WTC11 (cell line): ENCODE data around the gene AMBRA1.

Experiments used
- ESRRA ChIP-seq: sonication (generic); formaldehyde crosslinking; IDR thresholded peaks from 2 replicates; pipeline ENCODE4 v1.8.1; 2022; ENCODE audit warnings: mild to moderate bottlenecking, missing genetic modification reagents, borderline replicate concordance
- JUN ChIP-seq: sonication (generic); formaldehyde crosslinking; IDR thresholded peaks from 2 replicates; pipeline ENCODE4 v1.8.0; 2023; ENCODE audit warnings: mild to moderate bottlenecking, missing genetic modification reagents
- NR1H2 ChIP-seq: sonication (generic); formaldehyde crosslinking; IDR thresholded peaks from 2 replicates; pipeline ENCODE4 v1.9.0; 2021; ENCODE audit warnings: mild to moderate bottlenecking, moderate library complexity, missing genetic modification reagents
- NR3C1 ChIP-seq: sonication (generic); formaldehyde crosslinking; conservative IDR thresholded peaks from 2 replicates; pipeline ENCODE4 v1.8.1; 2023; ENCODE audit warnings: low read depth, mild to moderate bottlenecking, missing genetic modification reagents
- RELA ChIP-seq: sonication (generic); formaldehyde crosslinking; IDR thresholded peaks from 2 replicates; pipeline ENCODE4 v1.8.1; 2022; ENCODE audit warnings: missing genetic modification reagents, mild to moderate bottlenecking, borderline replicate concordance
- TEAD1 ChIP-seq: sonication (generic); formaldehyde crosslinking; IDR thresholded peaks from 2 replicates; pipeline ENCODE4 v1.8.0; 2022; ENCODE audit warnings: mild to moderate bottlenecking, missing genetic modification reagents
- TEAD4 ChIP-seq: sonication (generic); formaldehyde crosslinking; IDR thresholded peaks from 2 replicates; pipeline ENCODE4 v1.8.0; 2022; ENCODE audit warnings: mild to moderate bottlenecking, missing genetic modification reagents
- ZNF423 ChIP-seq: fragments of 250-450 bp; sonication (Bioruptor Pico); IDR thresholded peaks from 2 replicates; pipeline ENCODE4 v2.1.2; 2022; ENCODE audit warnings: mild to moderate bottlenecking, moderate library complexity
- TF ChIP-seq, protein P1 (sequence below): fragments of 200-600 bp; IDR thresholded peaks from 2 replicates; pipeline ENCODE4 v1.8.0; 2022; ENCODE audit warnings: antibody characterized with exemption
- TF ChIP-seq, protein P2 (sequence below): sonication (generic); formaldehyde crosslinking; conservative IDR thresholded peaks from 2 replicates; pipeline ENCODE4 v1.8.1; 2022; ENCODE audit warnings: mild to moderate bottlenecking, missing genetic modification reagents
- TF ChIP-seq, protein P3 (sequence below): sonication (generic); formaldehyde crosslinking; IDR thresholded peaks from 2 replicates; pipeline ENCODE4 v1.8.0; 2022; ENCODE audit warnings: mild to moderate bottlenecking, missing genetic modification reagents
- TF ChIP-seq, protein P4 (sequence below): sonication (generic); formaldehyde crosslinking; IDR thresholded peaks from 2 replicates; pipeline ENCODE4 v1.8.0; 2023; ENCODE audit warnings: mild to moderate bottlenecking, missing genetic modification reagents

DNA sequence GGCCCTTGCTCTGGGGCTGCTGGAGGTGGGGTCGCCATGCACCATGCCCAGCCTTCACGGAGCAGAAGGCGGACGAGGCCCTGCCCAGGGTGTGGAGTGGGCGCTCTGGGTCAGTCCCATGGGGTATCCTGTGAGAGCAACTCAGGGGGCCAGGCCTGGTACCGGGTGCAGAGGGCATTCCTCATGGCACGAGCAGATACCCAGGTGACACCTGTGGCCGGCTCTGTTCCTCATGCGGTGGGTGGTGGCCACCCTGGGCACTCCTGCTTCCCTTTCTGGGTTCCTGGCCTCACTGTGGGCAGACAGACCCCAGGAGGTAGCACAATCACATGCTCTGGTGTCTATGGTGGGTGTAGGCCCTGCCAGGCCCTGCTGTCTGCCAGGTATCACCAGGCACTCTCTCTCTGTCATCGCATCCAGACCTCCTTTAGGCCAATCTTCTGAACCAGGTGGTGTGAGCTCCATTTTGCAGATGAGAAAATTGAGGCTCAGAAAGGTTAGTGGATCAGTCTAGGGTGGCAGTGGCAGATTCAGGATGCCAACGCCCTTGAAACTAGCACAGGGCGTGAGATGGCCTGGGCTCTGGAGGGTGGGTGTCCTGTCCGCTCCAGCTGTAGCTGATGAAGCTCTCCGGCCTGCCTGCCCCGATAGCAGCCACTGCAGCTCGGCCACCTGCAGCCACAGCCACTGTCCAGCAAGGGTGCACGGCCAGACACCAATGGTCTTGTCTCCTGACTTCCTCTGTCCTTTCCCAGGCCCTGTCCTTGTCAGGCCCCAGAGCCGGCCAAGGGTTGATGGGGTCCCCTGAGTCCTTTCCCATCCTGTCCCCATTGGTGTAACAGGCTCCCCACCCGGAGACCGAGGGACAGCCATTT lies 231.4 kb downstream of the AMBRA1 start:
- TF ChIP-seq TEAD4 (no peak), TEAD1 (CRISPR knock-in tag) (no peak), RELA (CRISPR knock-in tag) (no peak), ZNF423 (CRISPR knock-in tag) (no peak), ESRRA (CRISPR knock-in tag) (no peak), NR1H2 (CRISPR knock-in tag) (no peak), JUN (no peak), NR3C1 (CRISPR knock-in tag) (no peak)
- TF ChIP-seq, protein P1, sequence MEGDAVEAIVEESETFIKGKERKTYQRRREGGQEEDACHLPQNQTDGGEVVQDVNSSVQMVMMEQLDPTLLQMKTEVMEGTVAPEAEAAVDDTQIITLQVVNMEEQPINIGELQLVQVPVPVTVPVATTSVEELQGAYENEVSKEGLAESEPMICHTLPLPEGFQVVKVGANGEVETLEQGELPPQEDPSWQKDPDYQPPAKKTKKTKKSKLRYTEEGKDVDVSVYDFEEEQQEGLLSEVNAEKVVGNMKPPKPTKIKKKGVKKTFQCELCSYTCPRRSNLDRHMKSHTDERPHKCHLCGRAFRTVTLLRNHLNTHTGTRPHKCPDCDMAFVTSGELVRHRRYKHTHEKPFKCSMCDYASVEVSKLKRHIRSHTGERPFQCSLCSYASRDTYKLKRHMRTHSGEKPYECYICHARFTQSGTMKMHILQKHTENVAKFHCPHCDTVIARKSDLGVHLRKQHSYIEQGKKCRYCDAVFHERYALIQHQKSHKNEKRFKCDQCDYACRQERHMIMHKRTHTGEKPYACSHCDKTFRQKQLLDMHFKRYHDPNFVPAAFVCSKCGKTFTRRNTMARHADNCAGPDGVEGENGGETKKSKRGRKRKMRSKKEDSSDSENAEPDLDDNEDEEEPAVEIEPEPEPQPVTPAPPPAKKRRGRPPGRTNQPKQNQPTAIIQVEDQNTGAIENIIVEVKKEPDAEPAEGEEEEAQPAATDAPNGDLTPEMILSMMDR, result no peak
- TF ChIP-seq, protein P2, sequence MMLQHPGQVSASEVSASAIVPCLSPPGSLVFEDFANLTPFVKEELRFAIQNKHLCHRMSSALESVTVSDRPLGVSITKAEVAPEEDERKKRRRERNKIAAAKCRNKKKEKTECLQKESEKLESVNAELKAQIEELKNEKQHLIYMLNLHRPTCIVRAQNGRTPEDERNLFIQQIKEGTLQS (CRISPR knock-in tag), result no peak
- TF ChIP-seq, protein P3, sequence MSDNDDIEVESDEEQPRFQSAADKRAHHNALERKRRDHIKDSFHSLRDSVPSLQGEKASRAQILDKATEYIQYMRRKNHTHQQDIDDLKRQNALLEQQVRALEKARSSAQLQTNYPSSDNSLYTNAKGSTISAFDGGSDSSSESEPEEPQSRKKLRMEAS (CRISPR knock-in tag), result no peak
- TF ChIP-seq, protein P4, sequence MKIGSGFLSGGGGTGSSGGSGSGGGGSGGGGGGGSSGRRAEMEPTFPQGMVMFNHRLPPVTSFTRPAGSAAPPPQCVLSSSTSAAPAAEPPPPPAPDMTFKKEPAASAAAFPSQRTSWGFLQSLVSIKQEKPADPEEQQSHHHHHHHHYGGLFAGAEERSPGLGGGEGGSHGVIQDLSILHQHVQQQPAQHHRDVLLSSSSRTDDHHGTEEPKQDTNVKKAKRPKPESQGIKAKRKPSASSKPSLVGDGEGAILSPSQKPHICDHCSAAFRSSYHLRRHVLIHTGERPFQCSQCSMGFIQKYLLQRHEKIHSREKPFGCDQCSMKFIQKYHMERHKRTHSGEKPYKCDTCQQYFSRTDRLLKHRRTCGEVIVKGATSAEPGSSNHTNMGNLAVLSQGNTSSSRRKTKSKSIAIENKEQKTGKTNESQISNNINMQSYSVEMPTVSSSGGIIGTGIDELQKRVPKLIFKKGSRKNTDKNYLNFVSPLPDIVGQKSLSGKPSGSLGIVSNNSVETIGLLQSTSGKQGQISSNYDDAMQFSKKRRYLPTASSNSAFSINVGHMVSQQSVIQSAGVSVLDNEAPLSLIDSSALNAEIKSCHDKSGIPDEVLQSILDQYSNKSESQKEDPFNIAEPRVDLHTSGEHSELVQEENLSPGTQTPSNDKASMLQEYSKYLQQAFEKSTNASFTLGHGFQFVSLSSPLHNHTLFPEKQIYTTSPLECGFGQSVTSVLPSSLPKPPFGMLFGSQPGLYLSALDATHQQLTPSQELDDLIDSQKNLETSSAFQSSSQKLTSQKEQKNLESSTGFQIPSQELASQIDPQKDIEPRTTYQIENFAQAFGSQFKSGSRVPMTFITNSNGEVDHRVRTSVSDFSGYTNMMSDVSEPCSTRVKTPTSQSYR (CRISPR knock-in tag), result no peak
